LoVo (cell line): Measurements from ENCODE around the gene OLFM1.
A peak's percentile ranks its signal among the peaks of the same experiment; 100 is the strongest.

ENCODE experiments used
- DNase-seq: peaks from one replicate; pipeline ENCODE4 v3.0.0-alpha.2; 2016; ENCODE audit warnings: low spot score

Gene OLFM1

DNA sequence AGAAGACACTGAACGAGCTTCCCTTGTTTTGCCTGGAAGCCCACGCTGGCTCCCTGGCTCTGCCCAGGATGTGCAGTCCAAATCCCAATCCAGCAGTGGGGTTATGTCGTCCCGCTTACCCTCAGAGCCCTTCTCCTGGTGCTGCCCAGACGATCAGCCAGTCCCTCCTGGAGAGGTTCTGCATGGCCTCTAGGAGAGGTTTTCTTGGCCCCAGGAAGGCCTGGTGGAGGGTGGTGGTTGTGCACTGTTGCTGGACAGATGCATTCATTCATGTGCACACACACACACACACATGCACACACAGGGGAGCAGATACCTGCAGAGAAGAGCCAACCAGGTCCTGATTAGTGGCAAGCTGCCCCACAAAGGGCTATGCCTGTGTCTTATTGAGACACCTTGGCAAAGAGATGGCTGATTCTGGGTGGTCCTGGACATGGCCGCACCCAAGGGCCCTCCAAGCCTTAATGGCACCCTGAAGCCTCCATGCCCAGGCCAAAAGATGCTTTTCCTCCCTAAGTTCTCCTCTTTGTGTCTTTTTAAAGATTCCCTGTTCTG lies 10.5 kb upstream of the OLFM1 start:
- DNase-seq: no peak

DNA sequence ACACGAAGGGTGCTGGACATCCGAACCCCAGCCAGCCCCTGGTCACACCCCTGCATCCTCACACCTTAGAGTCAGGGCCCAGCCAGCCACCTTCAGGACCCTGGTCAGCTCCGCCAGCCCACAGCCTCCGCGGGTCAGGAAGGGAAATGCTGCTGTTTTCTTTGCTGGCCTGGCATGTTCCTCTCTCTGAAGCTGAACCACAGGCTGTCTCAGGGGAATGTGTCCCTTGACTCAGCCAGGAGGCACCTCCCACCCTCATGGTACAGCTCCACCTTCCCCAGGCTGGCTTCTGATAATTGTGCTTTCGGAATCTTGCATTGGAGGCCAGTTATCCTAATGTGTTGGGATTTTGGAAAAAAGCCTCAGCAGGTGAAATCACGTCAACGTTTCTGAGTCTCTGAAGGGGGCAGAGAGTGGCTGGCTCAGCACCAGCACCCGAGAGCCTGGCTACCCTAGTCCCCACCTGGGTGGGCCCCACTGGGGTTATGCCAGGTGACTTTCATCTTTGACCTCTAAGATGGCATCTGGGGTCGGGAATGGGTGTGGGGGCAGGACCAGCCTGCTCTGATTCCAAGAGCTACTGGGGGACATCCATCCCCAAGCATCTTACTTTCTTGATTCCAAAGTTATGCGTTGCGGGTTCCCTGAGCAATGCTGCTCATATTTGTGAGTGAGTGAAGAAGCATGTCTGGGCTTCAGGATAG lies 9.8 kb upstream of the OLFM1 start:
- no peak for DNase-seq

DNA sequence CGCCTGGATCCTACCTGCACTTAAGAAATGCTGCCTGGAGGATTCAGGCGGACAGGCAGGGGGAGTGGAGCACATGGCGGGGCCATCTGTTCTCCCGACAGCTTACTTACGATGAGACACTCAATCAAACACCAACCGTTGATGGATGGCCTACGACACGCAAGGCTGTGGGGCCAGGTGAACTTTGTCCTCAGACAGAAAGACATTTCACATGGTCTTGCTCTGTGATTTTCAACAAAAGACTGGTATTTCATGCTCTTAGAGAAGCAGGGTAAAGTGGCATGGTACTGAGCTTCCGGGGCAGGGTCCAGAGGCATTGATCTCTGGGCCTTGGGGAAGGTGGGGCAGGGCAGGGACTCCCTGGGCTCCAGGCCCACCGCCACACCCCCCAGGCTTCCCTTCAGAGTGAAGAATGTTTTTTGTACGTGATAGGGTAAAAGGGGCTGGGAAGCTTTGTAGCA lies 9.1 kb upstream of the OLFM1 start:
- no peak for DNase-seq

DNA sequence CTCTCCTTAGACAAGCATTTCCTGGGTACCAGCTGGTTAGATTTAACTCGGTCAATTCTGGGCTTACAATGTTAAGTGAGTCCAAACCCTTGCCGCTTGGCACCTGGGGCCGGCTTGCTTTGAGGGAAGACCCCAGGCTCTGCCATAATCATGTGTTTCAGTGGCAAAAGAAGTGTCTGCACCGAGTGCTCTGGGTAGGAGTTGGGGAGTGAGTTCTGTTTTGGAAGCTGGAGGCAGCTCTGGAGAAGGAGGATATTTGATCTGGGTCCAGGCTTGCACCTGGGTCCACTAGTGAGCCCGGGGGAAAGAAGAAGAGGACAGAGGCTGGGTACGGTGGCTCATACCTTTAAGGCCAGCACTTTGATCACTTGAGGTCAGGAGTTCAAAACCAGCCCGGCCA lies 8.4 kb upstream of the OLFM1 start:
- no peak for DNase-seq

DNA sequence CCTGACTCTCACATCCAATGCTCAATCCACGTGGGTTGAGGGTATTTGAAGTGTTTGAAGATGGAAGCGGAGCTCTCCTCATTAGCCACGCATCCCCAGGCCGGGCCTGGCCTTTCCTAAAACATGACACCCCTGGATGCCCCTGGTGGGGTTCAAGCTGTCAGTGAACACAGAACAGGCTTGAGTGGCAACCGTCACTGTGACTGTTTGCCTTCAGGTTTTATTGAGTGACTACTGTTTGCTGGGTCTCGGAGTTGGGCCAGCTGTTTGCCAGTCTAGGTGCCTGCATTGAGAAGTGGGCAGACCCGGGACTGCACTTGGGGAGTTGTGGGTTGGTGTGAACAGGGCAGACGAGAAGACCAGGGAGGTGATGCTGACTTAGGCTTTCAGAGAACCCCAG lies 7.8 kb upstream of the OLFM1 start:
- no peak for DNase-seq

DNA sequence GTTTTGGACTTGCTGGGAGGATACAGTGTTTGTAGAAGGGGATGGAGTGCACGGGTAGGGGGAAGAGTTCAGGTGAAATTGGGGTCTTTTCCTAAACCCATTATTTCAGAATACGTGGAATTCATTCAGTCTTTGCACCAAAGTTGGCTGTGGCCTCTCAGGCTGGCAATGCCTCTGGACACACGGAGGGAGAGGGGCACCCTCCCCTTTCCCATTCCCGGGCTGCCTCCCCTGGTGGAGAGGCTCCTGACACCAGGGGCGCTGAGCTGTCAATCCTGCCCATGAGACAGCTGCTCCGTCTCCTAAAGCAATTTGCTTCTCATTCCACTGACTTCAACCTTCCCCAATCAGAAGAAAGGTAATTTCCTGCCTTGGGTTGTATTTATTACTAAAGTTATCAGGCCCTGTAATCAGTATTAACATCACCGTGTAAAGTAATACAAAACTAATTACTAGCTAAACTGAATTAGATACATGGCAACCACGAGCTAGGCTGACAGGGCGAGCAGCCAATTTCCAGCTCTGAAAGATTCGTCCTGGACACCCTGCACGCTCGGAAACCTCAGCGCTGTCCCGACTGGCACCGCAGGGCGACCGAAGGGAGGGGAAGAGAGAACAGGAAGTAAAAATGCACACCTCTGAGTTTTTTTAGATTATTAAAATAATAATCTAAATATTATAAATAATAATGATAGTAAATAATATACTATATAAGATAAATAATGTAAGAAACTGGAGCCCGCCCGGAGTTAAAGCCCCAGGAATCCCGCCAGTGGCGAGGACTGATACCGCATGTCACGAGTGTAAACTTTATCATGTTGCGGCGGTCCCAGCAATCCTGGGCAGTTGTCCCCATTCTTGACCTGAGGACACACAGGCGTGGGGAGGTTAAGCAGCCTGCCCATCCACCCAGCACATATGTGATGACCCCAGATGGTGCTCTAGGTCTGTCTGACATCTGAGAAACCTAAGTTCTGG lies 6.9 kb upstream of the OLFM1 start:
- DNase-seq: no peak

DNA sequence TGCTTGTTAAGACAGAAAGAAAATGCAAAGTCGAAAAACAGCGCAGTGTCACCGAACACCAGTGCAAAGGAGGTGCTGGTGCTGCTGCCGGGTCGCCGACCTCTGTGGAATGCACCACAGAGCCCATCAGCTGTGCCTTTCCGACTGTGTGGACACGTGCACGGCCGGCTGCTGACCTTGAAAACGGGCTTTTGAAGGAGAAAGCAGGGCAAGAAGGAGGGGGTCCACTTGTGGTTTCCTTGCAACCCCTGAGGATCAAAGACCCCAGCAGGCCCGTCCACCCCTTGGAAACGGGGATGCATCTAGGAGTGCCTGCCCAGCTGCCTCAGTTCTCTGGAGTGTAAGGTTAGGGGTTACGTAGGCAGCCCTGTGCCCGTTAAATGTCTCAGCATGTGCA lies 6.2 kb upstream of the OLFM1 start:
- no peak for DNase-seq

DNA sequence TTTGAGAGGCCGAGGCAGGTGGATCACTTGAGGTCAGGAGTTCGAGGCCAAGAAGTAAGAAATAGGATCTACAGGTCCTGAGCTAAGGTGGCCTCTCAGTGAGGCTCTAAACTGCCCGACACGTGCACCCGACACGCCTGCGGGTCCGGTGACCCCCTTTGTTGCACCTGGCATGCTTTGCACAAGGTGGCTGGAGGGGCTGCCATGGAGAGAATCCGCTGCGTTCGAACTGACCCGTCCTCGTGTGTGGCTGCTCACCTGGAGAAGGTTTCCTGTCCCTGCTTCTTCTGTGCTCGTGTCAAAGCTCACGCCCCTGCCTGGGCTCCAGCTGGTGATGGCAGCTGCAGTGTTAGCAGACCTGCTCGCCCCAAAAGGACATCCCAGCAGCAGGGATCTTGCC lies 5.7 kb upstream of the OLFM1 start:
- no peak for DNase-seq

DNA sequence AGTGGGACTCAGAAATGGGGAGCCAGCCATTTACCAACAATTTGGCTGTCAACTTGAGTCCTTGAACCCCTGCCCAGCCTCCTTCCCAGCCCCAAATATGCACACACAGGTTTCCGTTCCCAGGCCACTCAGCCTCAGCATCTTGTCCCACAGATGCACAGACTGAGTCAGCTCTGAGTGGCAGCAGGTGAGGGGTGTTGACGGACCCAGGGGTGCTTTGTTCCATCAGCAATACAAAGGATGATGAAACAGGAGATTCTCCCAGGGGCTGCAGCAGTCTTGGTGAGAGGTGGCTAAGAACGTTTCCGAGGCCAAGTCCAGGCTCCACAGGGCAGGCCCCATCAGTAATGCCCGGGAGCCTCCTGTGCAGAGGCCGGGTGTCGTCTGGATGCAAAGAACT lies 4.9 kb upstream of the OLFM1 start:
- DNase-seq: no peak

DNA sequence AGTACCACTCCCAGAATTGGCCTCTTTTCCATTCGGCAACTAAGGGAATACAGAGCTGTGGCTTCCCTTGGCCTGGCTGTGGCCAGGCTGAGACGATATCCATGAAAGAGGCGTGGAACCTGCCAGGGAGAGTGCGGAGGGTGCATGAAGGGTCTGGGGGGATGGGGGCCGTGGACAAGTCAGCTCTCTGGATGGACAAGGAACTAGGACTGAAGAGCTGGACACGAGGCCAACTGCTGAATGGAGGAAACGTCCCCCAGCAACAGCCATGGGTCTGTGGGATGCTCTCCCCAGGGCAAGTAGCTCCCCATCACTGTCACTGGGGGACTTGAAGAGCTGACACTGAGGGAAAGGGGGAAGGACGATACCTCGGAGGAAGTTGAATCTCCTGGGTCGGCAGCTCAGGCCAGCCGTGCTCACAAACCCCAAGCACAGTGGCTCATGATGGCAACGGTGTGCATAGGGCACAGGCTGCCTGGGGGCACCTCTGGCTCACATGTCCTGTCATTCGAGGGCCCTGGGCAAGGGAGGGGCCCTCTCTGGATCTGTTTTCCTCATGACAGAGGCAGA lies 4.1 kb upstream of the OLFM1 start:
- no peak for DNase-seq

DNA sequence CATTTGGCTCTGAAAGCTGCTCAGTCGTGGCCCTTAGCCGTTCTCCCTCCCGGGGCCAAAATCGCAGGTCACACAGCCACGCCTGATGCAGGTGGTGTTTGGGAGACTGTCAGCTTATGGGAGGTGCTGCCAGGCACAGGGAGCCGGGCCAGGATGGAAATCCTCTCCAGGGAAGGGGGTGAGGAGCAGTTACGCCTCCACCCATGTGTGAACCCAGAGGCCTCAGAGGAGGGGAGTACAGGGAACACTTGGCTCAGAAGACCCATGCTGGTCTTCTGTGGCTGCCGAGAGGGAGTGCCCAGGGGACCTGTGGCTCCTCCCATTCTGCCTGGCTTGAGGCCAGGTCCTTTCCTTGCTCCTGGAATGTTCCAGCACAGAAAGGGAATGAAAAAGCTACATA lies 3.6 kb upstream of the OLFM1 start:
- no peak for DNase-seq

DNA sequence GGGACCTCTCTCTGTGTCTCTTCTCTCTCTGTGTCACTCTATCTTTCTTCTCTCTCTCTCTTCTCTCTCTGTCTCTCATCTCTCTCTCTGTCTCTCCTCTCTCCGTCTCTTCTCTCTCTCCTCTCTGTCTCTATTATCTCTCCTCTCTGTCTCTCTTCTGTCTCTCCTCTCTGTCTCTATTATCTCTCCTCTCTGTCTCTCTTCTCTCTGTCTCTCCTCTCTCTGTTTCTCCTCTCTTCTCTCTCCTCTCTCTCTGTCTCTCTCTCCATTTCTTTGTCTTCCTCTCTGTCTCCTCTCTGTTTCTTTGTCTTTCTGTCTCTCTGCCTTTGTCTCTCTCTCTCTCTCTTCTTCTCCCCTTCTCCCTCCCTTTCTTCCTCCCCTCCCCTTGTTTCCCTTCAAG lies 3.2 kb upstream of the OLFM1 start:
- no peak for DNase-seq

DNA sequence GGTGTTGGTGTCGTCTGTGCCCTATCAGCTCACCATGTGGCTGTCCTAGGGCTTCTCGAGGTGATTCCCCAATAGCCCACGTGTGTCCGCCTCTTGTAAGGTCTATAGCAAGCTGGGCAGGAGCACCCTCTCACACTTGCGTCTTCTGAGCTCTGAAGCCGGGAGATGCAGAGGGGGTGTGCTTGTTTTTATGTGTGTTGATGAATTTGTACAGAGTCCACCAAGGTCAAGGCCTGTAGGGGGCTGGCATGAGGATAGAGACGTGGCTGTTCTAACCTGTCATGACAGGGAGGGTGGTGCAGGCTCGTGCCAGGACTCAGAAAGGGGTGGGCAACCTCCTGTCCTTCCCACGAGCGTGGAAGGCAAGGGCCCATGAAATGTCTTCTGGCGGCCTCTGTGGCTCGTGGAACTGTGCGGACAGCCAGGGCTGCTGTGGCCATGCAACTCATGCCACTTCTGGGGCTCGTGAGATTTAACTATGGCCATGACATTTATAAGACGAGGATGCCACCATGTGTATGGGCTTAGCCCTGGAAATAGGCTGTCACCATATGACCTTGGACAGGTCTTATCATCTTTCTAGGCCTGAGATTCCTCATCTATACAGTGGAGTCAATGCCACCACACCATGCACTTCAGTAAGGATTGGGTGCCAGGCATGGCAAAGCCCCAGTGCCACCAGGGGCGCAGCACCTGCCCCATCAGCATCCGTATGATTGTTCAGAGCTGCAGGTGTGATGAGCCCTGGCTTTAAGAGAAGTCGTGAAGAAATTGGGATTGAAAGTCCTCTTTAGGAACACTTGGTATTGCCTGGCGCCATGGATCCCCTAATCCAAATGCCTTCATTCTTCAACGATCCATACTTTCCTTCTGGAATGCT lies 2.3 kb upstream of the OLFM1 start:
- no peak for DNase-seq

DNA sequence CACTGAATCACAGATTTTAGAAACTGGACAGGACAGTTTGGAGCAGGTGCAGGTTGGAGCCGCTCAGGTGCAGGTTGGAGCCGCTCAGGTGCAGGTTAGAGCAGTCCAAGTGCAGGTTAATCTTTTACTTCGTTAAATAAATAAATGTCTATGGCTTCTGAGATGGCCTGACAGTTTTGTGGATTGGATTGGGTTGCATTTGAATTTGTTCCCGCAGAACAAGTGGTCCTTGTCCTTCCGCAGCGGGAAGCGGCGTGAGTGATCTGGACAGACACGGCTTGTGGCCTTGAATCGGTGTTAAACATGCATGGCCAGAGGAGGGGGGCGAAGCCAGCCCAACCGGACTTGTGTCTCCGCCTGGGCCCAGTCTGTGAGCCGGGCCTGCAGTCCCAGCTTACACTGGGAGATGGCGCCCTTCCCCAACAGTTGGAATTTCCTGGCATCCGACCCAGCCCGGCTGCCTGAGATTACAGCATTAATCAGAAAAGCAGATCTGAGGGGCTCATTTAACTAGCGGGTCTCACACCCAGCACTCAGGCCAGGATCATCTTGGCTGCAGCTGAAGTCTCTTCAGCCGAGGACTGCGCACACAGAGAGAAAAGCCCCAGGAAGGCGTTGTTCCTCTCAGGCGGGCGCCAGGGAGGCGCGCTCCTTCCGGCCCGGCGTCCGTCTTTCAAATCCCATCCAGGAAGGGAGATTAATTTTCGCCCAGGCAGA lies 1.5 kb upstream of the OLFM1 start:
- DNase-seq: peak; percentile 44

DNA sequence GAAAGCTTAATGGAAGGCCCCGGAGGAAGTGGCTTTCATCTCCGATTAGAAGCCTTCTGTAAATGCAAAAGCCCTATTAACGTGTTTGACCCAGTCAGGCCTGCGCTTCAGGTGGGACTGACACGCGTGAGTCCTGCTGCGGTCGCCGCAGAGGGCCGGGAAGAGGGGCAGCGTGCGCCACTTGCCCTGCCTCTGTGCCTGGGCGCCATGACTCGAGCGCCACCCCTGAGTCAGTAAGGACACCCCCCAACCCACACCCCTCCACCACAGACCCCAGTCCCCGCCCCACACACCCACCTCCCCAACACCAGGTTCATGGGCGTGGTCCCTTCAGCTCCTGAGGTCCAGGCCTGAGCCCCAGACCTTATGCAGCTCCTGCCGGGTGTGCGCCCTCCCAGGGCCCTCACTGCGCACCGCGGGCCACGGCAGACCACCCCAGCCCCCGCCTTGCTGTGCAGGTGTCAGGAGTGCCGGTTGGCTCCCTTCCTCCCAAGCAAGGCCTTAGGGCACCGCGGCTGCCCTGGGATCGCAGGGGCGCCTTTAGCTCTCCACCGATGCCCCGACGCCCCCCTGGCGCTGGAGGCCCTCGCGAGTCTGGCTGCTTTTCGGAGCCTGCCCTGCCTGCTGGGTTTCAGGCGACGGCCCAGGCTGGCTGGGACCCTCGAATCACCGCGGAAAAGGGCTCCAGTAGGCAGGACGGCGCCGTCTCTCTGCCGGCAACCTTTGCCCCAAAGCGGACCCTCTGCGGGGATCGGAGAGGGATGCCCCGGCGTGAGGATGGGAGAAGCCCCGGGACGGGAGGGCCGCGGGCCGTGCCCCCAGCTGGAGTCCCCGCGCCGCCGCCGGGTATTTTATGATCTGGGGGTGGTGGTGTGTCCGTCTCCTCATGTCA lies 625 bp upstream of the OLFM1 start:
- no peak for DNase-seq

DNA sequence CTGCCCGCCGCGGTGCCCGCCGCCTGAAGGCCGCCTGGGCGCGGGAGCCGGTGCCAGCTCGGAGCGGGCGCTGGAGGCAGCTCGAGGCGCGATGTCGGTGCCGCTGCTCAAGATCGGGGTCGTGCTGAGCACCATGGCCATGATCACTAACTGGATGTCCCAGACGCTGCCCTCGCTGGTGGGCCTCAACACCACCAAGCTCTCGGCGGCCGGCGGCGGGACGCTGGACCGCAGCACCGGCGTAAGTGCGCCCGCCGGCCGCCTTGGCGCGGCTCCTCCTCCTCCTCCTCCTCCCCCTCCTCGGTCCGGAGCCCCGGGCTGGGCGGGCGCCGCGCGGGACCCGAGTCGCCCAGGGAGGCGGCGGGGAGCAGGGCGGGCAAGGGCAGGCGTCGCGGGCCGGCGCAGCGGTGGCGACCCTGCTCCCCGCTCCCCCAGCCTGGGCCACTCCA lies 455 bp downstream of the OLFM1 start:
- DNase-seq: no peak

DNA sequence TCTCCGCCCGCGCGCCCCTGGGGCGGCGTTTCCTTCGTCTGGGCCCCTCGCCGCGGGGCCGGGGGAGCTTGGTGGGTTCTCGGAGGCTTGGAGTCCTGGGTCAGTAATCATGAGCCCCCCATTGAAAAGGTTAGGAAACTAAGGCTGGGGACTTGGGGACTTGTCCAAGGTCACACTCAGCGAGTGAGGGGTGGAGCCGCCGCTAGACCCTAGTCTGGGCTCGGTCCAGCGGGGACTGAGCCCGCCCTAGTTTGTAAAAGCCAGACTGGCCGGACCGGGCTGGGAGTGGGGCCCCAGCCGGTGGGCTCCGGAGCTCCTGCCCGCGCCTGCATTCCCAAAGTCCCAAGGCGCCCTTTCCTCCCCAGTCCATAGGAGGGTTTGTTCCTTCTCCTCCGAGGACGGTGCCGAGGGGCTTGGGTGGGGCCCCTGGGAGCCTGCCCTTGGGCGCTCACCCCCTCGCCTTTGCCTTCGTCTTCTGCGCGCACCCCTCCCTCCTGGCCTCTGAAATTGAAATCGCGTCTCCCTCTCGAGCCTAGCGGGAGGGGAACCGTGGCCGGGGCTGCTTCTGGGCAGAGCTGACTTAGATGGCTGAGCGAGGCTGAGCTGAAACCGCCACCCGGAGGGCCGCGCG lies 995 bp downstream of the OLFM1 start:
- DNase-seq: no peak

DNA sequence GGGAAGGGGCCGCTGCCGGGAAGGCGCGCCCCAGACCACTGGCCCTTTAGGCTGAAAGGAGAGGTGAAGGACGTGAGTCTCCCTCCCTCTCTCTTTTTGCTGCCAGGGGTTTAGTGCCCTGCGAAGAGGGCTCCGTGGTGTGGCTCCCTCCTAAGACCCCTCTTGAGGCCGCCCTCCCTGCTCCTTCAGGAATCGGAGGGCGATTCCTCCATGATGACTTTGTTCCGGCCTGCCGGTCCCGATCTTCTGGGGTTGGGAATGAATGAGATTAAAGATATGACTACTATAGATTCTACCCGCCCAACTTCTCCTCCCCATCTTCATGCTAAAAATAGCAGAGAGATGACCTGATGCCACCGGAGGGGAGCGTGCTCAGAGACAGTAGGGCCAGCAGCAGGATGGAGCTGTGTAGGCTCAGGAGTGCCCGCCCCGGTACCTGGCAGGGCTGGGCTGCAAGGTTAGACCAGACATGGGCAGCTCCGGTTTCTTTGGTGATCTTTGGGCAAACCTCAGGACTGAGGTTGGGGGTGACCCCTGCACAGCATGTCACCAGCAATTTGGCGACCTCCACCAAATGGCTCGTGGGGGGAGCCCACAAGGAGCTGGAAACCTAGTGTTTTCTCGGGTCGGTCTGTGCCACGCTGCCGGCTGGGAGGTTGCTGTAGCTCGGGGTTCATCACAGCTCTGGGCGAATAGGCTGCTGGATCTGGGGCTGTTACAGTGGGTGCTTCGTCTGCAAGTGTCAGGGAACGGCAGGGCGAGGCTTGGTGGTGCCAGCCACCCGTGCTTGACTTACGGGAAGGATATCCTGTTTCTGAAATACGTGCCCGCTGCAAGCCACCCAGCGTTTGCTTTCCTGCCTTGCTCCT lies 1.7 kb downstream of the OLFM1 start:
- no peak for DNase-seq
